ENCODE data around the gene AP3M1.
"Not testable (repeated sequence)": the region's sequence is repeated elsewhere in the genome, so short reads cannot be mapped to it uniquely, and the experiment has no call there.

- TF ChIP-seq CTCF, EZH2 (IDR thresholded peaks at IDR 0.05): not testable (repeated sequence)
Measured at GRCh38 chr10:74188617-74189016, 38.0 kb upstream of the AP3M1 start.

All from neural progenitor cell (in vitro differentiated cells).